ENCODE measurements around the gene POR. TPM values are rescaled to one million over a fixed set of nuclear protein-coding genes. Genes with fewer than 3 reads are reported as not detected.

POR gene
- total and polyA plus RNA-seq, 7 donors, result 20.4 to 98.9 (median 39.3) TPM

DNA sequence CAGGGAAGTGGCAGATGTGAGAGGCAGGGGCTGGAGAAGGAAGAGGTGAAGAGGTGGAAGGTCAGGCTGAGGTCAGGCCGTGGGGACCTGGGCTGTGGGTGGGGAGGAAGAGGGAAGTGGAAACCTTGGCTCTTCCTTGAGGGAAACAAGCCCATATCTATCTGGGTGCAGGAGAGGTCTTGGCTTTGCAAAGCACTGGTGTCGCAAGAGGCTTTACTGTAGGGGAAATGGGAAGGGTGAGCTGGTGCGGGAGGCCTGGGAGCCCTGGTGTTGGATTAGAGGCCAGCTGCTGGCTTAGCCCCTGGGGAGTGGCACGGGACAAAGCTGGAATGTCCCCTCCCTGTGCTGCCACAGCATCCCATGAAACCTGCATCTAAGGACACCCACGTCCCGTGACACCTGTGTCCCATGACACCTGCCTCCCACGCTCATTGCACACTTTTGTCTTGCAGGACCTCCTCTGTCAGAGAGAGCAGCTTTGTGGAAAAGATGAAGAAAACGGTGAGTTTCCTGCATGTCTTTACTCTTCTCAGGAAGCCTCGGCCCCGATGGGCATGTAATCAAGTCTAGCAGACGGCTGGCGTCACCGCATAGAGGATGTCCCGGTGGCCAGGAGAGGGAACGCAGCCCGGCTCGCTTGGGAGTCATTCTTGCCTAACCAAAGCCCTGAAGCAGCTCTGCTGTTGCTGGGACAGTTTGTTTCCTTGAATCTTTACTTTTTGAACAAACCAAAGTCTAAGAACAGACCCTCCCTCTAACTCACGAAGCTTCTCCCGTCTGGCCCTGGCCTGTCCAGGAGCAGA is 57.2 kb downstream of the POR start:
- no peaks in the 10 kb centered on the region for H3K9me3 ChIP-seq
- intact Hi-C loops (cut with DNase I), result no loop called here
- peaks cover 0 to 21% (median 5%) of the 10 kb centered on the region in 4 donors for H3K36me3 ChIP-seq
- peak overlapping the region; percentile 48 to 71 (median 56) for H3K27ac ChIP-seq
- 80% methylated on average over 19 of the region's 19 CpGs for WGBS, 2 donors
- no peak overlapping the region for H3K4me3 ChIP-seq
- H3K4me1 ChIP-seq, result peaks cover 0 to 42% (median 39%) of the 10 kb centered on the region in 4 donors
- TF ChIP-seq, protein P1, sequence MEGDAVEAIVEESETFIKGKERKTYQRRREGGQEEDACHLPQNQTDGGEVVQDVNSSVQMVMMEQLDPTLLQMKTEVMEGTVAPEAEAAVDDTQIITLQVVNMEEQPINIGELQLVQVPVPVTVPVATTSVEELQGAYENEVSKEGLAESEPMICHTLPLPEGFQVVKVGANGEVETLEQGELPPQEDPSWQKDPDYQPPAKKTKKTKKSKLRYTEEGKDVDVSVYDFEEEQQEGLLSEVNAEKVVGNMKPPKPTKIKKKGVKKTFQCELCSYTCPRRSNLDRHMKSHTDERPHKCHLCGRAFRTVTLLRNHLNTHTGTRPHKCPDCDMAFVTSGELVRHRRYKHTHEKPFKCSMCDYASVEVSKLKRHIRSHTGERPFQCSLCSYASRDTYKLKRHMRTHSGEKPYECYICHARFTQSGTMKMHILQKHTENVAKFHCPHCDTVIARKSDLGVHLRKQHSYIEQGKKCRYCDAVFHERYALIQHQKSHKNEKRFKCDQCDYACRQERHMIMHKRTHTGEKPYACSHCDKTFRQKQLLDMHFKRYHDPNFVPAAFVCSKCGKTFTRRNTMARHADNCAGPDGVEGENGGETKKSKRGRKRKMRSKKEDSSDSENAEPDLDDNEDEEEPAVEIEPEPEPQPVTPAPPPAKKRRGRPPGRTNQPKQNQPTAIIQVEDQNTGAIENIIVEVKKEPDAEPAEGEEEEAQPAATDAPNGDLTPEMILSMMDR (IDR thresholded peaks at IDR 0.05), result no peak
- peak in 2 of 4 donors; percentile 34 to 52 for TF ChIP-seq POLR2AphosphoS5 (IDR thresholded peaks at IDR 0.05)
- peak; percentile 92 for DNase-seq
- no peaks in the 10 kb centered on the region for H3K27me3 ChIP-seq

DNA sequence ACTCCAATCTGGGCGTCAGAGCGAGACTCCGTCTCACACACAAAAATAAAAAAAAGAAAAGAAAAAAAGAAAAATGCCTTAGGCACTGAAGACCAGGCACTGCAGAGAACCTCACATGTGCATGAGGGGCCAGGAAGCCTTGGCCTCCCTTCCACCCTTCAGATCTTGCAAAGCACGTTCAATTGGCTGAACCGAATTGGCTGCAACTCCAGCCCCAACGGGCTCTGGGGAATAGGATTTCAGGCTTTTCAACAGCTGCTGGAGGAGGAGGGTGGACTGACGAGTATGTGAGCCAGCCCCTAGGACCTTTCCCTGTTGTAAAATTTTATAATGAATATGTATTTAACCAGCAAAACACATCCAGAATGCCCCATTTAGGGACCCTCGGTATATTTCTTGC is 62.8 kb downstream of the POR start:
- no peaks in the 10 kb centered on the region for H3K9me3 ChIP-seq
- 78 to 84% methylated on average over 8 of the region's 8 CpGs for WGBS, 2 donors
- no peak overlapping the region for H3K4me3 ChIP-seq
- H3K4me1 ChIP-seq, result peaks cover 0 to 6% (median 2%) of the 10 kb centered on the region in 4 donors
- peak in 3 of 4 donors; percentile 26 to 46 (median 33) for TF ChIP-seq POLR2AphosphoS5 (IDR thresholded peaks at IDR 0.05)
- TF ChIP-seq POLR2A (IDR thresholded peaks at IDR 0.05), result no peak
- TF ChIP-seq, protein P1 (IDR thresholded peaks at IDR 0.05), result no peak
- no peak for TF ChIP-seq EP300 (IDR thresholded peaks at IDR 0.05)
- peak; percentile 88 for DNase-seq
- H3K27ac ChIP-seq, result no peak overlapping the region
- H3K36me3 ChIP-seq, result peaks cover 16 to 52% (median 26%) of the 10 kb centered on the region in 4 donors
- no peaks in the 10 kb centered on the region for H3K27me3 ChIP-seq
- intact Hi-C loops (cut with DNase I), result no loop called here

DNA sequence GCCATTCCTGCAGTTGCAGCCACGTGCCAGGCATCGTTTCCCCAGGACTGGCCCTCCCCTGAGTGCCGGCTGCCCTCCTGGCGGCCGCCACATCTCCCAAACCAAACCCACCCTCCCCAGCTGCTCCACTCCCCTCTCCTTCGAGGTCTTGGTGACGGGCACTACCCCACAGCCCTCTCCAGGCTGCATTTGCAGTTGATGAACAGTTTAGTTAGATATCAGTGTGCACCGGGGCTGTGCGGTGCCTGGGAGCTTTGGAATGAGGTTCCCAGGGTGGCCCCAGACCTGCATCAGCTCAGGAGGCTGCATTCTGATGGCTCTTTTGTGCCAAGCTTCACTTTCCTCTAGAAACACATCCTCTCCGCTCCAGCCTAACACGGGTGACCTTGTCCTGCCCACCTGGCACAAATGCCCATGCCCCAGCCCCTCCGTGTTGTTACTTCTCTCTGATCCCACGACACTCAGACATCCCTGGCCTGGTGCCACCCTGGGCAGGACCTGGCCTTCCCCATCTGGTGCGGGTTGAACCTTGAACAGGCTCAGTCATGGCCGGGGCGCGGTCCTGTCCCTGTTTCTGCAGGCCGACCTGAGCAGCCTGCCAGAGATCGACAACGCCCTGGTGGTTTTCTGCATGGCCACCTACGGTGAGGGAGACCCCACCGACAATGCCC is 64.9 kb downstream of the POR start:
- TF ChIP-seq, protein P1 (IDR thresholded peaks at IDR 0.05), result no peak
- TF ChIP-seq POLR2AphosphoS5 (IDR thresholded peaks at IDR 0.05) (no peak), POLR2A (IDR thresholded peaks at IDR 0.05) (no peak), EP300 (IDR thresholded peaks at IDR 0.05) (no peak)
- Histone ChIP-seq H3K27ac (no peak overlapping the region), H3K4me3 (no peak overlapping the region), H3K36me3 (peaks cover 22 to 59% (median 34%) of the 10 kb centered on the region in 4 donors), H3K4me1 (peaks cover 0 to 6% (median 2%) of the 10 kb centered on the region in 4 donors), H3K9me3 (no peaks in the 10 kb centered on the region), H3K27me3 (no peaks in the 10 kb centered on the region)
- no peak for DNase-seq
- intact Hi-C loops (cut with DNase I), result no loop called here
- 31 to 74% methylated on average over 22 of the region's 22 CpGs for WGBS, 2 donors

DNA sequence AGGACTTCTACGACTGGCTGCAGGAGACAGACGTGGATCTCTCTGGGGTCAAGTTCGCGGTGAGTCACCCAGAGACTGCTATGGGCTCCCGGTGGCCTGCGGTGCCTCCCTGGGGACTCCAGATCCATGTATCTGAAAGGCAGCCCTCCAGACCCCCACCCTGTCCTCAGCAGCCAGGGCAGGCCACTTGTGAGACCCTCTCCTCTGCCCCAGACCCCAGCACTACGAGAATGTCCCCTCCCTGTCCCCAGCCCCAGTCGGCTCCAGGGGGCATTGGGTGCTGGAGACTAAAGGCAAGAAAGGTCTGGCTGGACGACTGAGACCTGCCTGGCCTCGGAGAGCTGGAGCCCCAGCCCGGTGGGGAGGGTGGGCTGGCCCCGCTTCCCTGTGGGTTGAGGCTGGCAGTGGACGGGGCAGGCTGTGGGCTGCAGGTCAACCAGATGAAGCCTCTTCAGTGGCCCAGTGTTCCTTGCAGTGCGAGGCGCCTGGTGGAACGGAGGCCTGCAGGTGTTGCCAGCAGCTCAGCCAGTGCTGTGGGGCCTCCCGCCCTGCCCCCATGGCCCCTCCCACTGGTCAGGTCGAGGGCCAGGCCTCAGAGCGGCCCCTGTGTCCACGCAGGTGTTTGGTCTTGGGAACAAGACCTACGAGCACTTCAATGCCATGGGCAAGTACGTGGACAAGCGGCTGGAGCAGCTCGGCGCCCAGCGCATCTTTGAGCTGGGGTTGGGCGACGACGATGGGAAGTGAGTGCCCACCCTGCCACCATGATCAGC is 65.7 kb downstream of the POR start:
- WGBS, 2 donors, result 67 to 90% methylated on average over 29 of the region's 29 CpGs
- H3K4me1 ChIP-seq, result peaks cover 0 to 6% (median 2%) of the 10 kb centered on the region in 4 donors
- peaks cover 28 to 66% (median 40%) of the 10 kb centered on the region in 4 donors for H3K36me3 ChIP-seq
- no peak overlapping the region for H3K27ac ChIP-seq
- no peaks in the 10 kb centered on the region for H3K27me3 ChIP-seq
- DNase-seq, result no peak
- TF ChIP-seq POLR2A (IDR thresholded peaks at IDR 0.05), result no peak
- no peak for TF ChIP-seq POLR2AphosphoS5 (IDR thresholded peaks at IDR 0.05)
- TF ChIP-seq, protein P1 (IDR thresholded peaks at IDR 0.05), result no peak
- no peak for TF ChIP-seq EP300 (IDR thresholded peaks at IDR 0.05)
- H3K4me3 ChIP-seq, result no peak overlapping the region
- intact Hi-C loops (cut with DNase I), result no loop called here
- no peaks in the 10 kb centered on the region for H3K9me3 ChIP-seq

Measured in sigmoid colon (tissue), 7 donors.